Measurements from ENCODE around the gene LAMB2.
A peak's percentile ranks its signal among the peaks of the same experiment; 100 is the strongest.

LAMB2 gene

GRCh38 chr3:49121132-49121736 lies 11.6 kb downstream of the LAMB2 start:
- no peak for DNase-seq (ENCODE audit: low read depth in 2 of 2)

- DNase-seq (ENCODE audit: low read depth in 2 of 2) = peak; percentile 87 to 95
Observed at GRCh38 chr3:49120438-49121131, 12.3 kb downstream of the LAMB2 start, which contains the start of gene USP19. USP19 (minus strand) TSS chr3:49120823; CDS start chr3:49119145, 1,678 bp downstream.

- DNase-seq (ENCODE audit: low read depth in 2 of 2) = no peak
Observed at GRCh38 chr3:49120096-49120437, 12.8 kb downstream of the LAMB2 start.

GRCh38 chr3:49119439-49119838 lies 13.4 kb downstream of the LAMB2 start:
- no peak for DNase-seq (ENCODE audit: low read depth in 2 of 2)

- DNase-seq (ENCODE audit: low read depth in 2 of 2) = no peak
Observed at GRCh38 chr3:49119036-49119435, 13.8 kb downstream of the LAMB2 start.

GRCh38 chr3:49112262-49112661 lies 20.6 kb downstream of the LAMB2 start:
- DNase-seq (ENCODE audit: low read depth in 2 of 2) = no peak

- no peak for DNase-seq (ENCODE audit: low read depth in 2 of 2)
Observed at GRCh38 chr3:49111347-49111746, 21.5 kb downstream of the LAMB2 start.

GRCh38 chr3:49110780-49111179 lies 22.1 kb downstream of the LAMB2 start:
- DNase-seq (ENCODE audit: low read depth in 2 of 2) = no peak

- no peak for DNase-seq (ENCODE audit: low read depth in 2 of 2)
Observed at GRCh38 chr3:49108346-49108745, 24.5 kb downstream of the LAMB2 start.

GRCh38 chr3:49104427-49105291 lies 28.2 kb downstream of the LAMB2 start, which contains the start of gene QARS1:
QARS1 (minus strand) TSS chr3:49104757; CDS start chr3:49104733, 24 bp downstream.
- peak; percentile 78 to 86 for DNase-seq (ENCODE audit: low read depth in 2 of 2)

GRCh38 chr3:49104052-49104426 lies 28.8 kb downstream of the LAMB2 start:
- no peak for DNase-seq (ENCODE audit: low read depth in 2 of 2)

GRCh38 chr3:49100046-49100615 lies 32.7 kb downstream of the LAMB2 start:
- no peak for DNase-seq (ENCODE audit: low read depth in 2 of 2)

- DNase-seq (ENCODE audit: low read depth in 2 of 2) = no peak
Observed at GRCh38 chr3:49098910-49099630, 33.8 kb downstream of the LAMB2 start.

GRCh38 chr3:49098429-49098828 lies 34.4 kb downstream of the LAMB2 start:
- no peak for DNase-seq (ENCODE audit: low read depth in 2 of 2)

GRCh38 chr3:49093853-49094767 lies 38.7 kb downstream of the LAMB2 start, which contains the start of gene QRICH1:
QRICH1 (minus strand) TSS chr3:49094071; CDS start chr3:49077017, 17,054 bp downstream.
- peak; percentile 94 to 97 for DNase-seq (ENCODE audit: low read depth in 2 of 2)

- DNase-seq (ENCODE audit: low read depth in 2 of 2) = peak; percentile 72 to 78
Observed at GRCh38 chr3:49092938-49093852, 39.7 kb downstream of the LAMB2 start.

GRCh38 chr3:49081429-49081828 lies 51.4 kb downstream of the LAMB2 start:
- no peak for DNase-seq (ENCODE audit: low read depth in 2 of 2)

- DNase-seq (ENCODE audit: low read depth in 2 of 2) = no peak
Observed at GRCh38 chr3:49079270-49079669, 53.6 kb downstream of the LAMB2 start.

GRCh38 chr3:49076646-49077045 lies 56.2 kb downstream of the LAMB2 start:
- no peak for DNase-seq (ENCODE audit: low read depth in 2 of 2)
